ENCODE results near the gene KLHL3. TPM values are rescaled to one million over a fixed set of nuclear protein-coding genes. Genes with fewer than 3 reads are reported as not detected.
A peak's percentile ranks its signal among the peaks of the same experiment; 100 is the strongest.

Gene KLHL3
- total RNA-seq, 1 experiment from 2014 or later: 13.6 TPM

DNA sequence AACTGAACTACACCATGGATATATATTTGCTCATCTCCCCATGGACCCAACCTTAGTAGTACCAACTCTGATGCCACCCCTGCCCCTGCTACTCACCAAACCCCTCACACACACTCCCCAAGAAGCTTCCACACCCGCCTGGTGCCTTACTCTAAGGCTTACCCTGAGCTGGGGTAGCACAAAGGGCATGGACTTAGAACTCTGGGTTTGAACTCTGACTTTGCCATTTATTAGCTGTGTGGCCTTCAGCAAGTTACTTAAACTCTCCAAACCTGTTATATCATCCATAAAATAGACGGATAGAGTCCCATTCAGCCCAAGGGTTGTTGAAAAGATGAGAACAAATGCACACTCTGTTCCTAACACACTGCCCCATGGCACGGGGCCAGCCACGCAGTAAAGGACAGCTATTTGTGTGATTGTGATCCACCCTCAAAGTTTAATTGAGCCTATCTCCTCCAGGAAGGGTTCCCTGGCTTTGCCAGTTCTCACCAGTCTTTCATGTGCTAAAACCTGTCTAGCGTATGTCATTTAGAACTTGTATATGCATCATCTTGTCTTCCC, 111.0 kb downstream of the KLHL3 start:
- H3K4me2 ChIP-seq: no peak overlapping the region
- no peak for DNase-seq
- H4K20me1 ChIP-seq (ENCODE audit: insufficient read depth): no peaks in the 10 kb centered on the region
- H3K36me3 ChIP-seq (ENCODE audit: low read depth): no peaks in the 10 kb centered on the region
- H3F3A ChIP-seq (ENCODE audit: insufficient read depth, low read depth): peaks cover 4% of the 10 kb centered on the region
- ChIA-PET CTCF (no interaction called here), POLR2A (ENCODE audit: unreplicated experiment) (interaction anchor here (0.6 kb wide), 1 partner anchor 1086 kb away, joined by 4 read pairs; no protein-coding TSS in a partner anchor)
- H3K4me3 ChIP-seq: no peak overlapping the region
- H3K9me3 ChIP-seq (ENCODE audit: insufficient read depth, low read depth): no peaks in the 10 kb centered on the region
- no peak overlapping the region for H3K27ac ChIP-seq
- no peaks in the 10 kb centered on the region for H3K9me2 ChIP-seq (ENCODE audit: insufficient read depth)
- no peak overlapping the region for H2AFZ ChIP-seq
- TF ChIP-seq, protein P1, sequence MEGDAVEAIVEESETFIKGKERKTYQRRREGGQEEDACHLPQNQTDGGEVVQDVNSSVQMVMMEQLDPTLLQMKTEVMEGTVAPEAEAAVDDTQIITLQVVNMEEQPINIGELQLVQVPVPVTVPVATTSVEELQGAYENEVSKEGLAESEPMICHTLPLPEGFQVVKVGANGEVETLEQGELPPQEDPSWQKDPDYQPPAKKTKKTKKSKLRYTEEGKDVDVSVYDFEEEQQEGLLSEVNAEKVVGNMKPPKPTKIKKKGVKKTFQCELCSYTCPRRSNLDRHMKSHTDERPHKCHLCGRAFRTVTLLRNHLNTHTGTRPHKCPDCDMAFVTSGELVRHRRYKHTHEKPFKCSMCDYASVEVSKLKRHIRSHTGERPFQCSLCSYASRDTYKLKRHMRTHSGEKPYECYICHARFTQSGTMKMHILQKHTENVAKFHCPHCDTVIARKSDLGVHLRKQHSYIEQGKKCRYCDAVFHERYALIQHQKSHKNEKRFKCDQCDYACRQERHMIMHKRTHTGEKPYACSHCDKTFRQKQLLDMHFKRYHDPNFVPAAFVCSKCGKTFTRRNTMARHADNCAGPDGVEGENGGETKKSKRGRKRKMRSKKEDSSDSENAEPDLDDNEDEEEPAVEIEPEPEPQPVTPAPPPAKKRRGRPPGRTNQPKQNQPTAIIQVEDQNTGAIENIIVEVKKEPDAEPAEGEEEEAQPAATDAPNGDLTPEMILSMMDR (conservative IDR thresholded peaks at IDR 0.05): no peak
- TF ChIP-seq EZH2 (IDR thresholded peaks at IDR 0.05; ENCODE audit: low read depth): no peak
- no TSS peak for BruUV-seq (replicated peaks)
- no peaks in the 10 kb centered on the region for H3K27me3 ChIP-seq (ENCODE audit: insufficient read depth, low read depth)
- intact Hi-C loops (cut with micrococcal nuclease; ENCODE audit: unreplicated experiment): no loop called here
- peaks cover 21% of the 10 kb centered on the region for H3K4me1 ChIP-seq (replicated peaks; ENCODE audit: insufficient read depth)
- H3K79me2 ChIP-seq (ENCODE audit: low read depth): no peaks in the 10 kb centered on the region

DNA sequence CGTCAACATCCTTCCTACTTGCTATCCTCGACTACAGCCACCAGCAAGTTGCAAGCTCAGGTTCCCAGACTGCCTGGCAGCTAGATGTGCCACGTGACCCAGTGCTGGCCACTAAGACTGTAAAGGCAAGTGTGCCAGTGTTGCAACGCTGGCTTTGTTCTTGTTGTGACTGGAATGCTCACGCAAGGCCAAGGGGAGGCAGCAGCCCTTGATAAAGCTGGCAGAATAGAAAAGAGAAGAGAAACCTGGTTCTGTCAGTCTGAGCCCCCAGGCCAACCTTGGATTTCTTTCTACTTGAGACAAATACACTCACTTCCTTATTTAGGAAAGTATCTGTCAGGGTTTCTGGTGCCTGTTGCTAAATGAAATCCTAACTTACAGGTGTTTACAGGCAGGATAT, 113.0 kb downstream of the KLHL3 start:
- Histone ChIP-seq H3K9me3 (ENCODE audit: insufficient read depth, low read depth) (no peaks in the 10 kb centered on the region), H3K27me3 (ENCODE audit: insufficient read depth, low read depth) (no peaks in the 10 kb centered on the region), H3K4me3 (no peak overlapping the region), H3K9me2 (ENCODE audit: insufficient read depth) (no peaks in the 10 kb centered on the region), H3K4me1 (replicated peaks; ENCODE audit: insufficient read depth) (peaks cover 36% of the 10 kb centered on the region), H4K20me1 (ENCODE audit: insufficient read depth) (no peaks in the 10 kb centered on the region), H2AFZ (no peak overlapping the region), H3K4me2 (no peak overlapping the region), H3K36me3 (ENCODE audit: low read depth) (no peaks in the 10 kb centered on the region), H3K79me2 (ENCODE audit: low read depth) (no peaks in the 10 kb centered on the region), H3K27ac (no peak overlapping the region), H3F3A (ENCODE audit: insufficient read depth, low read depth) (peaks cover 13% of the 10 kb centered on the region)
- intact Hi-C loops (cut with micrococcal nuclease; ENCODE audit: unreplicated experiment): no loop called here
- peak in 1 of 2 experiments; percentile 64 for DNase-seq
- ChIA-PET CTCF (no interaction called here), POLR2A (ENCODE audit: unreplicated experiment) (interaction anchor here (0.7 kb wide), 1 partner anchor 156 kb away, joined by 6 read pairs; no protein-coding TSS in a partner anchor)
- TF ChIP-seq EZH2 (IDR thresholded peaks at IDR 0.05; ENCODE audit: low read depth): no peak
- TF ChIP-seq, protein P1 (conservative IDR thresholded peaks at IDR 0.05): no peak
- no TSS peak for BruUV-seq (replicated peaks)

DNA sequence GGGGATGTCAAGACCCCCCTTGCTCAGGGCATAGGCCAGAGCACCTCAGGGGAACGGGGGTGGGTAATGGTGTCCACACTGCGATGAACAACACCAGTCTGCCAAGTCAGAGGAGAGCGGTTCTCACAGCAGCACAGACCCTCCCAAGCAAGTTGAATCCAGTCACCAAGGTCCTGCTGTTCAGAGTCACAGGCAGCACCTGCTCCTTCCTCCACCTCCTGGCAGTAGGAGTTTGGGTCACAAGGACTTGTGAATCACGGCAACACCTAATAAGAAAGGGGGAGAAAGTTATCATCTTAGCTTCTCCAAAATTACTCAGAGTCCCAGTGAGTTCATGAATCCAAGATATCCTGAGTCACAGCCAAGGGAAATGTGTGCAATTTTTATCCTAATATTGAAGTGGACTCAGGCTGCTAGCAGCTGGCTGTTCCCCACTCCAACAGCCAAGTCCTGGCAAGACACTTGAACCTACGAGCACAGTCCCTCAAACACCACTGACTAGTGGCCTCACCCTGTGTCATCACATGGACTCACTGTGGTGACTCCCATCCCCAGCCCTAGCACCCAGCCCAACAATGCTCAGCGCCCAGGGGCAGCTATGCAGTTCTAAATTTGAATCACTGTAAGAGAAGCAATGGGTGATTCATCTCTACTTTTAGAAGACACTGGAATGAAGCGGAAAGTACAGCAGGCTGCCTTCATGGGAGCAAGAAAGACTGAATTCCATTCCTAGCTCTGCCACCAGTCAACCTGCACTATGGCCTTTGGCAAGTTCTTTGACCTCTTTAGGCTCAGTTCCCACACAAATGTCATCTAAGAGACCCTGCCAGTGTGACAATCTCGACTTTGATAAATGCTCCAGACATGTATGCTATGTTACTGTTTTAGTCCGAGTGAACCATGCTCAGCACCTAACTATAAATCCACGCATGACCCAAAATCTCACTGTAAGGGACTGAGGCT, 113.7 kb downstream of the KLHL3 start:
- intact Hi-C loops (cut with micrococcal nuclease; ENCODE audit: unreplicated experiment): no loop called here
- H3K27me3 ChIP-seq (ENCODE audit: insufficient read depth, low read depth): no peaks in the 10 kb centered on the region

More for the DNA sequence above, 113.7 kb downstream of the KLHL3 start:
- no peak for TF ChIP-seq EZH2 (IDR thresholded peaks at IDR 0.05; ENCODE audit: low read depth)
- ChIA-PET CTCF (no interaction called here), POLR2A (ENCODE audit: unreplicated experiment) (interaction anchor here (0.7 kb wide), 1 partner anchor 157 kb away, joined by 6 read pairs; no protein-coding TSS in a partner anchor)
- peak; percentile 48 for DNase-seq
- H2AFZ ChIP-seq: no peak overlapping the region
- H3K27ac ChIP-seq: no peak overlapping the region
- no peaks in the 10 kb centered on the region for H3K9me3 ChIP-seq (ENCODE audit: insufficient read depth, low read depth)
- peaks cover 32% of the 10 kb centered on the region for H3K4me1 ChIP-seq (replicated peaks; ENCODE audit: insufficient read depth)
- peaks cover 13% of the 10 kb centered on the region for H3F3A ChIP-seq (ENCODE audit: insufficient read depth, low read depth)
- H3K9me2 ChIP-seq (ENCODE audit: insufficient read depth): no peaks in the 10 kb centered on the region
- no peak overlapping the region for H3K4me3 ChIP-seq
- no peaks in the 10 kb centered on the region for H3K36me3 ChIP-seq (ENCODE audit: low read depth)
- H4K20me1 ChIP-seq (ENCODE audit: insufficient read depth): no peaks in the 10 kb centered on the region
- H3K4me2 ChIP-seq: no peak overlapping the region
- BruUV-seq (replicated peaks): no TSS peak
- H3K79me2 ChIP-seq (ENCODE audit: low read depth): no peaks in the 10 kb centered on the region

Measured in PC-9 (cell line).